ENCODE measurements around the gene PJVK.

- TF ChIP-seq CTCF (IDR thresholded peaks at IDR 0.05 in 8 of 11, conservative IDR thresholded peaks at IDR 0.05 in 3 of 11) (no peak), POLR2AphosphoS5 (IDR thresholded peaks at IDR 0.05) (no peak)
These were observed 54.9 kb downstream of the PJVK start for GRCh38 chr2:178506101-178506500.
